ENCODE results near the gene TAF4B.

TAF4B gene

GRCh38 chr18:26394047-26394654, 167.9 kb downstream of the TAF4B start:
- no peak for FAIRE-seq

DNA sequence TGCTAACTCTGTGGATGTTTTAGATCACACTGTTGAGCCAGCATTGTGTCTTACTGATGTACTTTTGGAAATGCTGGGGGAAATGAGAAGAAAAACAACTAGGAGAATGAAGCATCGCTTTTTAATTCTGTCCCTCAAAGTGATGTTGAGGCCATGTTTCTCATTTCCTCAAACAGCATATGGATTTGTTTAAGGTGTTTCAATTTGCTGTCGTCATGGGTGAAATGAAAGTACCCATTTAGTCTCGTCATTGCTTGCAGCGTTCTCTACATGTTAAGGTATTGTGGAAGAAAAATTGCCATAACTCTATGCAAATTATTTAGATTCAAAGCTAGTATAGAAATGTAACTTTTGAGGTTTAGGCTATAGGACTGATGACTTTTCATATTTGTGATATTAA, 170.8 kb downstream of the TAF4B start:
- no peak for FAIRE-seq

GRCh38 chr18:26403491-26403890, 177.2 kb downstream of the TAF4B start:
- FAIRE-seq = no peak

DNA sequence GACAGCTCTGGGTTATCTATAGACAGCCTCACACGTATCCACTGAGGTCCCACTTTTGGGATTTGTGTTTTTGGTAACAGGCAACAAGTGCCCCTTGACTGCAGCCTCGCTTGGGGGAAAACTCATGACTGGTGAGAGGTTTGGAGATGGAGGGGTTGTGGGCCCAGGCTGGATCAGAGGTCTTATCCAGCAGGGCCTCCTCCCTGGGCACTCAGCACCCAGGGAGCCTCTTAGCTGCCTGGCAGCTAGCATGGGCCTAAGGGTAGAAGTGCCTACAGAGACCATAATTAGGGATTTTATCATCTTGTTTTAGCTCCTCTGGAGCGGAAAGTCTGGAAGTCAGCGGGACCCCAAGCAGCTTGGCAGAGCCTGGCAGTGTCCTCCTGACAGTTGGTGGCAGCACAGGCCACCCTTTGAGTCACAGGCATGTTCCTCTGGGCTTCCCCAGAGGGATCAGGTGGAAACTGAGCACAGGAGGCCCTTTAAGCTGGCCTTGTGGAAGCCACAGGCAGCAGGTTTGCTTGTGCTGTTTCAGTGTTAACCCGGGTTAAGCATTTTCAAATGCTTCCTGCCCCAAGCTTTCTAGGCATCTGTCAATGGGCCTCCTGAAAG, 179.1 kb downstream of the TAF4B start:
- FAIRE-seq = no peak

DNA sequence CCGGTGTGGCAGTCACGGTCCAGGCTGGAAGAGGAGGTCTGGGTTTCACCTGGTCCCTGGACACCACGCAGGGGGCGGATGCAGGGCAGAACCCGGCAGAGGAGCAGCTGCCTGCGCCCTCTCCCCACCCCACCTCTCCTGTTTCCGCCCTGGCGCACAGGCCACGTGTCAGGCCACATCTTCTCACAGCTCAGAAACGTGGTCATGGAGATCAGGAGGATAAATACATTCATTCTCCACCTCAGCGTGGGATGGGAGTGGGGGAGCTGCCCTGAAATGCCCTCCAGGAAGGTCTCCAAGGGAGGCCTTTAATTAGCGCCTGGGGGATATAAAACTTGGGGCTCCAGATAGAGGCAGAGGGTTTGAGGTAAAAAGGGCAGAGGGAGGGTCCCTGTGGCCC, 180.1 kb downstream of the TAF4B start:
- no peak for FAIRE-seq

GRCh38 chr18:26406854-26407517, 180.7 kb downstream of the TAF4B start:
- FAIRE-seq = no peak

DNA sequence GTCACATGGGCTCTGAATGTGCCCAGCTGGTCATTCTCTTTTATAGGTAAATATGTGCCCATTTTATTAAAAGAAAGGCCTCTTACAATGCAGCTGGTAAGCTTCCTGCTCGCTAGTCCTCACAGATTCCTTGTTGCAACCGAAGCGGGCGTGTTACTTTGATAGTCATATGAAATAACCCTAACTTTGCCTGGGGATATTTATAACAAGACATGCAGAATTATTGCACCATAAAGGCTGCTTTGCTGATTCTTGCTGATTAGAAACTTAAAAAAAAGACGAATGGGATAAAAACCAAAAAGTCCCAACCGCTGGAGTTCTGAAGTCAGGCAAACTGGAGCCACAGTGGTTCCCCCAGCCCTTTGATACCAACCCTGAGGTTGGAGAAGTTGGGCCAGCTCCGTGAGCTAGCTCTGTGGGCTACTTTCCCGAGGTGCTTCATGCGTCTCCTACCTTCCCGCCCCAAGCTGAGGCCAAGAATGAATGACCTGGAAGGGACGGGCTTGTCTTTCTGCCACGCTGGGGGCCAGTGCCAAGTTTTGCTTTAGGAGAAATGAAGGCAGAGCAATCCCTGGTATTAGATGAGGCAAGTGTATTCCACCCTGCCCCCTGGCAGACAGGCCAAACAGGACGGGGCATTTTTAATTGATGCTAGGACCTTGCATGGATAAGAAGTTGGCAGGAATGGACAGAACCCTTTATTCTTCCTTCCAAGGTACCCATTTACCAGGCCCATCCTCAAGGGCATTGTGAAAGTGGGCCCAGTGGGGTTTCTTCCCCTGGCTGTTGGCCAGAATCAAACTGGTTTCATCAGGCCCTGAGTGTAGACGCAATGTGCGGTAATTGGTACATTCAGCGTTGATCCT, 181.7 kb downstream of the TAF4B start:
- no peak for FAIRE-seq

- no peak for FAIRE-seq
Observed at GRCh38 chr18:26409091-26409490, 182.8 kb downstream of the TAF4B start.

DNA sequence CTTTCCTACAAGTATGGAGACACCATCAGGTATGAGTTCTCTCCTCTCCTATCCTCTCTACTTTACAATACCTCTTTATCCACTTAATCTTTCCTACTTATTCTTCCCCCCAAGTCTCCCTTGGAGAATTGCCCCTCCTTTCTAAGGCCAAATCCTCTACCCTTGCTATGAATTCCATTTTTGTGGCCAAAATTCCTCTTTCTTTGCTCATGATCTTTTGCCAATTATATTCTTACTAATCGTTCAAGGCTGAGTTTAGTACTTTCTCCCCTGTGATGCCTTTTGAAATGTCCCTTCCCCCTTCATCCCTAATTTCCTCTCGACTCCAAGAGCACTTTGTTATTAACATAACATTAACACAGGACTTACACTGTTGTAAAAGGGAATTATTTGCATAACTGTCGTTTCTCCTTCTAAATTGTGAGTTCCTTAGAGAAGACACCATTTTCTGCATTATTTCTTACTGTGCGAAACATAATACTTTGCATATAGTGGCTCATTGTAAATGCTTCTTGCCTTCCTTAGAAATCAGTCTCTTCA, 188.7 kb downstream of the TAF4B start:
- no peak for FAIRE-seq

DNA sequence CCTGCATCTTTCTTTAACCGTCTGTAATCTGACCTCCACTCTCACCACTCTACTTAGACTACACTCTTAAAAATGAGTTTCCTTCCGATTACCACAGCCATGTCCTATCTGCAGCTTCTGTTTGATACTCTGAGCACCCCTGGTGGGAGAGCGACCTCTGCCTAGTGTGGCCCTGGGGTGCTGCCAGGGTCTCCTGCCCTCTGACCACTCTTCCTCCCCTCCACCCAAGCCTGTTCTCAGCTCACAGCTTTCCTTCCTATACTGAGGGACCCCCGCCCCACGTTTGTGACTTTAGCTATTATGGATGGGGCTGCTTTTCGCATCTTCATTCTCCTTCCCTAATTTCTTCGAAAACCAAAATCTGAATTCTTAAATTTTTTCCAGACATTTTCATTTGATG, 189.4 kb downstream of the TAF4B start:
- FAIRE-seq = no peak

DNA sequence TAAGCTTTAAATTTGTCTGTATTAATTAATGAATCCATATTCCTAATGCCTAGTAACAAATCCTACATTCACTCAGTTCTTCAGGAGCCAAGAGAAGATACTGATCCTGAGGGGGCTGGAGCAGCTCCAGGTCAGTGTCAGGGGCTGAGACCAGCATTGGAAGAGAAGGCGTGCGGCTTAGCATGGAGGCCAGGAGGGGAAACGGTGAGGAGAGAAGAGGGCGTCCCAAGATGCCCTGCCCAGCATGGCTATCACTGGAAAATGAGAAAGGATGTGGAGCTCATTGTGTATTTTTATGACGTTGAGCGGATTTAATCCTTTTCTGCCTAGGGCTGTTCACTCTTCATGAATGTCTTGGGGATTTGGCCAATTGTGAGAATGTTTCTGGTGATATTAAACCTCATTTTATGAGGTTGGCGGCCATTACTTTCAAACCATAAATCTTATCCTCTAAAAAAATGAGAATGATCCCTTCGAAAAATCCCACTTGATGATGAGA, 190.5 kb downstream of the TAF4B start:
- FAIRE-seq = no peak

- no peak for FAIRE-seq
Observed at GRCh38 chr18:26417190-26417589, 190.9 kb downstream of the TAF4B start.

DNA sequence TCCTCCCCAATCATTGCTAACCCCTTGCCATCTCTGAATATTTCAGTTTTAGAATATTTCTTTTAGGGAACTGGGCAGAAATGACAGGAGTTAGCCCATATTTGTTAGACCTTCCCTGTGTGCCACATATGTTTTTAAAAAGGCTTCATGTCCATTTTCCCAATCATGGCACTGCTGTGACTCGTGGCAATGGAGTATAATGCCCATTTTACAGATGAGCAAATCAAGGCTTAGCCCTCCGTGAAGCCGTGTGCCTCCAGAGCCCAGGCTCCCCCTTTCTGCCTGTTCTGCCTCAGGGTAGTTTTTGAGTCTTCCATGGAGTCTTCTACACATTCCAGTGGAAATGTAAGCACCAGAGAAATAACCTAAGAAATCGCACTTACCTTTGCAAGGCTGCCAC, 192.0 kb downstream of the TAF4B start:
- FAIRE-seq = no peak

GRCh38 chr18:26419746-26420145, 193.5 kb downstream of the TAF4B start:
- FAIRE-seq = no peak

GRCh38 chr18:26421503-26421902, 195.3 kb downstream of the TAF4B start:
- no peak for FAIRE-seq

- FAIRE-seq = no peak
Observed at GRCh38 chr18:26421931-26422330, 195.7 kb downstream of the TAF4B start.

GRCh38 chr18:26422472-26423162, 196.4 kb downstream of the TAF4B start:
- no peak for FAIRE-seq

GRCh38 chr18:26424428-26425147, 198.3 kb downstream of the TAF4B start:
- no peak for FAIRE-seq

GRCh38 chr18:26425148-26425531, 198.9 kb downstream of the TAF4B start:
- no peak for FAIRE-seq

DNA sequence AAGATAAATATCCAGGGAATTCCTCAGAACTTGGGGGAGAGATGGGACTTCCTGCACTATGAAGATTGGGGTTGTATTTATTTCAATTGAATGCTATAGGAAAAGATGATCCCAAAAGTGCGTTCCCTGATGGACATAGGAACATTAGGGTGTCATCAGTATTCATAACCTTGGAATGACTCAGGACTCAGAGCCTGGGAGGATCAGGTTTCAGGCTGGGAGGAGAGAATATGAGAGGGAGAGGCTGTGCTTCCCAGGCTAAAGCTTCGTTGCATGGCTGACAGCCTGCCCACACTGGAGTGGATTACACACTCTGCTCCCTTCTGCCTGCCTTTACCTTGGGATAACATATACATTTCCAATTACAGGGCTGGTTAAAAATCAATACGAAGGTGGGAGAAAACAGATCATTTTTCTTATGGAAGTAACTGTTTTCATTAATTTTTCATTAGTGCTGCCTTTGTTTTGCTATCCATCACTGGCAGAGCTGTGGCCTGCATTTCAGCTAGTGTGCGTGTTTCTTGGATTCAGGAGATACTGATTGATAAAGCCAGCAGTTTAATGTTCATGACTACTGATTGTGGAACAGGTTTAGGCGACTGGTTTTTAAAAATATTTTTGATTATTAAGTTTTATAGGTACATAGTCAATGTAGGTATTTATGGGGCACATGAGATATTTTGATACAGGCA, 203.4 kb downstream of the TAF4B start:
- FAIRE-seq = no peak

Measured in TTC549 (cell line).